WI38 (cell line): ENCODE results near the gene SCP2.

Source experiments
- H3K4me3 ChIP-seq: 2 replicates; pipeline ENCODE4 v1.5.1; 2011; ENCODE audit warnings: low read depth, mild to moderate bottlenecking, control low read depth, low read length
- TF ChIP-seq, protein P1 (sequence below): IDR thresholded peaks from 2 replicates; pipeline ENCODE4 v1.5.1; 2012; ENCODE audit warnings: low read depth, mild to moderate bottlenecking, control low read depth, low read length

The SCP2 gene

GRCh38 chr1:53063744-53064515 lies 136.9 kb downstream of the SCP2 start:
- H3K4me3 ChIP-seq = no peak overlapping the region
- TF ChIP-seq, protein P1, sequence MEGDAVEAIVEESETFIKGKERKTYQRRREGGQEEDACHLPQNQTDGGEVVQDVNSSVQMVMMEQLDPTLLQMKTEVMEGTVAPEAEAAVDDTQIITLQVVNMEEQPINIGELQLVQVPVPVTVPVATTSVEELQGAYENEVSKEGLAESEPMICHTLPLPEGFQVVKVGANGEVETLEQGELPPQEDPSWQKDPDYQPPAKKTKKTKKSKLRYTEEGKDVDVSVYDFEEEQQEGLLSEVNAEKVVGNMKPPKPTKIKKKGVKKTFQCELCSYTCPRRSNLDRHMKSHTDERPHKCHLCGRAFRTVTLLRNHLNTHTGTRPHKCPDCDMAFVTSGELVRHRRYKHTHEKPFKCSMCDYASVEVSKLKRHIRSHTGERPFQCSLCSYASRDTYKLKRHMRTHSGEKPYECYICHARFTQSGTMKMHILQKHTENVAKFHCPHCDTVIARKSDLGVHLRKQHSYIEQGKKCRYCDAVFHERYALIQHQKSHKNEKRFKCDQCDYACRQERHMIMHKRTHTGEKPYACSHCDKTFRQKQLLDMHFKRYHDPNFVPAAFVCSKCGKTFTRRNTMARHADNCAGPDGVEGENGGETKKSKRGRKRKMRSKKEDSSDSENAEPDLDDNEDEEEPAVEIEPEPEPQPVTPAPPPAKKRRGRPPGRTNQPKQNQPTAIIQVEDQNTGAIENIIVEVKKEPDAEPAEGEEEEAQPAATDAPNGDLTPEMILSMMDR = no peak

DNA sequence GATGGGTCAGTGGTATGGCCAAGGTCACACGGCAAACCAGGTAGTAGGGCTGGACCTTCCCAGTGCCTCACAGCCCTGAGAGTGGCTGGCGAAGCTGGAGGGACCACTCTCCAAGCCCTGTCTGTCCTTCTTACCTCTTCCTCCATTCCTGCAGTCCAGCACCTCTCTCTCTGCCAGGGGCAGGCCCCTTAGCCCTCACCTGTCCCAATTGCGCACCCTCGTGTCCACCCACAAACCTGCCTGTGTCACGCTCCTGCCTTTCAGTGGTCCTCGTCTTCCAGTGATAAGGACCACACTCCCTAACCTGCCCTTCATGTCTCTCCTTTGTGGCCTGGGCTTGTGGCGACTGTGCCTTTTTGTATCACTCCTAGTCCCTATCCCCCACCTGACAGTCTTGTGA lies 138.3 kb downstream of the SCP2 start:
- H3K4me3 ChIP-seq = no peak overlapping the region
- TF ChIP-seq, protein P1 = no peak

GRCh38 chr1:53066488-53066887 lies 139.4 kb downstream of the SCP2 start:
- TF ChIP-seq, protein P1 = no peak
- no peak overlapping the region for H3K4me3 ChIP-seq

- no peak overlapping the region for H3K4me3 ChIP-seq
- TF ChIP-seq, protein P1 = no peak
These were observed 140.0 kb downstream of the SCP2 start for GRCh38 chr1:53066891-53067738.

DNA sequence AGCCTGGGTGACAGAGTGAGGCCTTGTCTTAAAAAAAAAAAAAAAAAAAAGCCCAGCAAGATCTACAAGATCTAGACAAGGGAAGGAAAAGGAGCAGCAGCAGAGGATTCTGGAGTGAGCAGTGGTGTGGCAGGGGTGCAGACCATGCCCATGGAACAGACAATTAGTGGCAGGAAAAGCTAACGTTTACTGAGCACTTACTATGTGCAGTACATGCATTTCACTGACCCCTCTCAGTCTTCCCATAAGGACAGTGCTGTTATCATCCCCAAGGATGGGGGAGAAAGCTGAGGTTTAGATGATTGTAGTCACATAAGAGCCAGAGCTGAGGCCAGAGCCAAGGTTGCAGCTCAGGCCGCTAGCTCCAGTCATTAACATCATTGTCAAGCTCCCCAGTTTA lies 140.8 kb downstream of the SCP2 start:
- TF ChIP-seq, protein P1 = no peak
- no peak overlapping the region for H3K4me3 ChIP-seq

GRCh38 chr1:53068314-53069099 lies 141.4 kb downstream of the SCP2 start:
- TF ChIP-seq, protein P1 = no peak
- no peak overlapping the region for H3K4me3 ChIP-seq
